PC-3 (cell line): ENCODE data around the gene ARMH4. TPM values are rescaled to one million over a fixed set of nuclear protein-coding genes. Genes with fewer than 3 reads are reported as not detected.

ENCODE experiments used
- ATAC-seq: fragments of 200-7000 bp; cut with Tn5 transposase; 2 replicates; pipeline ENCODE4 v1.9.1; 2020; ENCODE audit warnings: mild to moderate bottlenecking, moderate library complexity
- BruUV-seq: library from RNA; stranded (reverse); fragments of 400-500 nt; replicated peaks from 2 replicates; lab custom pipeline; 2021; lab: Mats Ljungman, UMichigan
- CTCF ChIA-PET: fragments of 300-600 bp; sonication (Branson Sonifier 250); formaldehyde crosslinking; loops from one replicate; lab custom pipeline; 2022; ENCODE audit warnings: antibody characterized with exemption; lab: Charles Lee
- POLR2A ChIA-PET: fragments of 300-600 bp; sonication (Branson Sonifier 250); formaldehyde crosslinking; loops from one replicate; lab custom pipeline; 2022; ENCODE audit warnings: antibody characterized with exemption; ENCODE audit not compliant: unreplicated experiment; lab: Charles Lee
- DNase-seq: peaks from one replicate; pipeline ENCODE4 v3.0.0-alpha.2; 2015
- H2AFZ ChIP-seq: fragments of 300-600 bp; sonication (generic); 2 replicates; pipeline ENCODE4 v1.6.0; 2016; ENCODE audit warnings: antibody characterized with exemption, low read length
- H3F3A ChIP-seq: fragments of 300-600 bp; sonication (generic); one replicate; pipeline ENCODE4 v1.6.0; 2017; ENCODE audit warnings: antibody characterized with exemption, low read length, control low read depth, mild to moderate bottlenecking; ENCODE audit not compliant: unreplicated experiment
- H3K27ac ChIP-seq: fragments of 300-600 bp; sonication (generic); 2 replicates; pipeline ENCODE4 v1.5.1; 2016; ENCODE audit warnings: mild to moderate bottlenecking, low read length
- H3K27me3 ChIP-seq: fragments of 300-600 bp; sonication (generic); 2 replicates; pipeline ENCODE4 v1.6.1; 2016; ENCODE audit warnings: low read length, mixed read lengths
- H3K36me3 ChIP-seq: fragments of 300-600 bp; sonication (generic); 2 replicates; pipeline ENCODE4 v1.6.1; 2016; ENCODE audit warnings: low read depth, mixed run types, low read length, mixed read lengths
- H3K4me1 ChIP-seq: fragments of 300-600 bp; sonication (generic); 2 replicates; pipeline ENCODE4 v1.5.1; 2016; ENCODE audit warnings: low read length; ENCODE audit not compliant: insufficient read depth
- H3K4me2 ChIP-seq: fragments of 300-600 bp; sonication (generic); 2 replicates; pipeline ENCODE4 v1.6.0; 2016; ENCODE audit warnings: low read length
- H3K4me3 ChIP-seq: fragments of 300-600 bp; sonication (generic); 2 replicates; pipeline ENCODE4 v1.5.1; 2016; ENCODE audit warnings: mild to moderate bottlenecking, low read length, mixed read lengths
- H3K79me2 ChIP-seq: fragments of 300-600 bp; sonication (generic); 2 replicates; pipeline ENCODE4 v1.6.1; 2017; ENCODE audit warnings: low read length, mixed read lengths
- H3K9ac ChIP-seq: fragments of 300-600 bp; sonication (generic); 2 replicates; pipeline ENCODE4 v1.6.0; 2016; ENCODE audit warnings: mild to moderate bottlenecking, low read length
- H3K9me2 ChIP-seq: fragments of 300-600 bp; sonication (generic); replicated peaks from 2 replicates; pipeline ENCODE4 v1.6.1; 2016; ENCODE audit warnings: mixed run types, low read length, mixed read lengths
- H3K9me3 ChIP-seq: fragments of 300-600 bp; sonication (generic); 2 replicates; pipeline ENCODE4 v1.6.1; 2016; ENCODE audit warnings: low read length, mixed read lengths
- H4K20me1 ChIP-seq: fragments of 300-600 bp; sonication (generic); 2 replicates; pipeline ENCODE4 v1.6.1; 2016; ENCODE audit warnings: low read length, mixed read lengths
- EZH2 ChIP-seq: fragments of 300-600 bp; sonication (generic); IDR thresholded peaks from one replicate; pipeline ENCODE4 v1.6.1; 2017; ENCODE audit warnings: antibody characterized with exemption, mild to moderate bottlenecking, low read length; ENCODE audit not compliant: unreplicated experiment
- EZH2phosphoT487 ChIP-seq: fragments of 300-600 bp; sonication (generic); IDR thresholded peaks from 2 replicates; pipeline ENCODE4 v1.6.1; 2018; ENCODE audit warnings: mild to moderate bottlenecking, antibody characterized with exemption, low read length, borderline replicate concordance
- intact Hi-C: fragments of 100-400 bp; cut with micrococcal nuclease; formaldehyde crosslinking; loops from 2 replicates; pipeline ENCODE4 v1.9.0; 2023
- total RNA-seq: library from RNA; depleted of rRNA; stranded (reverse); fragments of >200 nt; gene quantifications from 2 replicates; pipeline ENCODE4 v1.2.3, GENCODE V29; 2014
- TF ChIP-seq, protein P1 (sequence below): fragments of 300-600 bp; sonication (generic); conservative IDR thresholded peaks from 2 replicates; pipeline ENCODE4 v1.5.1; 2017; ENCODE audit warnings: antibody characterized with exemption, low read depth, mild to moderate bottlenecking, low read length

ARMH4 gene
- total RNA-seq, 1 experiment from 2014 or later: 2.6 TPM

DNA sequence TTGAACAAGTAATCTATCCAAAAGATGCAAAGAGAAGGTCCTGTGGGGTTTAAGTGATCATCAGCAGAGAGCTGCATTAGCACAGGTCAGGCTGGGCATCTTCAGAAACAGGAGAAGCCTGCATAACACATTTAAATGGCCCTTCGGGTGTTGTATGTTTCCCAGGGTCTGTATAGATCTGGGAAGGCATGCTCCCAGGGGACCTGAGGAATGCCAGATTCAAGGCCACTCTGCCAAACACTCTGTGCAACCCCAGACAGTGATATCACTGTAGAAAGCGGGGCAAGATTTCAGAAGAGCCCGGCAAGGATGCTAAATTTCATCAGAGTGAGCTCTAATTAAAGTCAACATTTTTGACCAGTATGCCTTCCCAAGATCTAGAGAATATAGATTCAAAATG lies 92.9 kb downstream of the ARMH4 start:
- ChIA-PET POLR2A (no interaction called here), CTCF (no interaction called here)
- Histone ChIP-seq H3K79me2 (no peaks in the 10 kb centered on the region), H3K27me3 (peaks cover 80% of the 10 kb centered on the region), H3K4me2 (no peak overlapping the region), H3K9me3 (no peaks in the 10 kb centered on the region), H3K36me3 (no peaks in the 10 kb centered on the region), H4K20me1 (no peaks in the 10 kb centered on the region), H3K4me1 (no peaks in the 10 kb centered on the region), H3K9ac (no peak overlapping the region), H3F3A (no peaks in the 10 kb centered on the region), H3K9me2 (no peaks in the 10 kb centered on the region), H3K27ac (no peak overlapping the region), H2AFZ (no peak overlapping the region), H3K4me3 (no peak overlapping the region)
- DNase-seq (no peak), ATAC-seq (no peak)
- intact Hi-C loops: no loop called here
- TF ChIP-seq, protein P1, sequence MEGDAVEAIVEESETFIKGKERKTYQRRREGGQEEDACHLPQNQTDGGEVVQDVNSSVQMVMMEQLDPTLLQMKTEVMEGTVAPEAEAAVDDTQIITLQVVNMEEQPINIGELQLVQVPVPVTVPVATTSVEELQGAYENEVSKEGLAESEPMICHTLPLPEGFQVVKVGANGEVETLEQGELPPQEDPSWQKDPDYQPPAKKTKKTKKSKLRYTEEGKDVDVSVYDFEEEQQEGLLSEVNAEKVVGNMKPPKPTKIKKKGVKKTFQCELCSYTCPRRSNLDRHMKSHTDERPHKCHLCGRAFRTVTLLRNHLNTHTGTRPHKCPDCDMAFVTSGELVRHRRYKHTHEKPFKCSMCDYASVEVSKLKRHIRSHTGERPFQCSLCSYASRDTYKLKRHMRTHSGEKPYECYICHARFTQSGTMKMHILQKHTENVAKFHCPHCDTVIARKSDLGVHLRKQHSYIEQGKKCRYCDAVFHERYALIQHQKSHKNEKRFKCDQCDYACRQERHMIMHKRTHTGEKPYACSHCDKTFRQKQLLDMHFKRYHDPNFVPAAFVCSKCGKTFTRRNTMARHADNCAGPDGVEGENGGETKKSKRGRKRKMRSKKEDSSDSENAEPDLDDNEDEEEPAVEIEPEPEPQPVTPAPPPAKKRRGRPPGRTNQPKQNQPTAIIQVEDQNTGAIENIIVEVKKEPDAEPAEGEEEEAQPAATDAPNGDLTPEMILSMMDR: no peak
- TF ChIP-seq EZH2phosphoT487 (no peak), EZH2 (no peak)
- no TSS peak for BruUV-seq

DNA sequence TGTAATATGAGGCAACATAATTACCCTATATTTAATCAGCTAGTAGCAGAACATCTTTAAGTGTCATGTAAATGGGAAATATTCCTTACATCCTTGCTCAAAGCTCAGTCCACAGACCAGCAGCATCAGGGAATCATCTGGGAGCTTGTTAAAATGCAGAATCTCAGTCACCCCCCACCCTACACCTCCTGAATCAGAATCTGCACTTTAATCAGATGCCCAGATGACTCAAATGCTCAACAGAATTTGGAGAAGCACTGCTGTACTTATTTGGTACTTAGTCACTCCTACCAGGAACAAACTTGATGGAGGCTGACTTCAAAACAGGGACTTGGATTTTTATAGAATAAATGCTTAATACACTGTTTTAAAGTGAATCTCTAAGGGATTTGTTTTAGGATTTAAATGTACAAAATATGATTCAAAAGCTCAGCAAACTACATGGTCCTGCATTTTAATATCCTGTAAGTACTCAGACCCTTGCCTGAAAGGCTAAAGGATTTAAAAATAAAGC lies 96.5 kb downstream of the ARMH4 start:
- Histone ChIP-seq H3K36me3 (no peaks in the 10 kb centered on the region), H3F3A (no peaks in the 10 kb centered on the region), H2AFZ (no peak overlapping the region), H3K4me1 (no peaks in the 10 kb centered on the region), H3K27ac (no peak overlapping the region), H3K9me2 (no peaks in the 10 kb centered on the region), H3K9ac (no peak overlapping the region), H3K9me3 (no peaks in the 10 kb centered on the region), H4K20me1 (no peaks in the 10 kb centered on the region), H3K79me2 (no peaks in the 10 kb centered on the region), H3K4me3 (no peak overlapping the region), H3K27me3 (peaks cover 84% of the 10 kb centered on the region), H3K4me2 (no peak overlapping the region)
- ChIA-PET CTCF (no interaction called here), POLR2A (no interaction called here)
- no peak for ATAC-seq
- TF ChIP-seq EZH2phosphoT487 (no peak), EZH2 (no peak)
- TF ChIP-seq, protein P1: no peak
- BruUV-seq: no TSS peak
- intact Hi-C loops: no loop called here
- DNase-seq: no peak

GRCh38 chr14:58054100-58054499 lies 97.9 kb downstream of the ARMH4 start:
- POLR2A ChIA-PET: no interaction called here
- H3K4me1 ChIP-seq: no peaks in the 10 kb centered on the region
- H2AFZ ChIP-seq: no peak overlapping the region
- H3K36me3 ChIP-seq: no peaks in the 10 kb centered on the region
- DNase-seq (no peak), ATAC-seq (no peak)
- peaks cover 83% of the 10 kb centered on the region for H3K27me3 ChIP-seq
- H3K9me3 ChIP-seq: no peaks in the 10 kb centered on the region
- TF ChIP-seq EZH2: no peak
- TF ChIP-seq, protein P1: no peak
- no peak for TF ChIP-seq EZH2phosphoT487
- no peaks in the 10 kb centered on the region for H4K20me1 ChIP-seq
- no peaks in the 10 kb centered on the region for H3K79me2 ChIP-seq
- H3K27ac ChIP-seq: no peak overlapping the region
- no TSS peak for BruUV-seq
- H3K4me3 ChIP-seq: no peak overlapping the region
- intact Hi-C loops: no loop called here
- no peak overlapping the region for H3K4me2 ChIP-seq
- no peak overlapping the region for H3K9ac ChIP-seq
- H3K9me2 ChIP-seq: no peaks in the 10 kb centered on the region
- H3F3A ChIP-seq: no peaks in the 10 kb centered on the region
- CTCF ChIA-PET: no interaction called here
